GM21515 (cell line): Measurements from ENCODE around the gene COL12A1.
"Not testable (repeated sequence)": the region's sequence is repeated elsewhere in the genome, so short reads cannot be mapped to it uniquely, and the experiment has no call there.

ENCODE experiments used
- ATAC-seq: cut with Tn5 transposase; IDR thresholded peaks from one replicate; pipeline ENCODE4 v1.9.1; 2021; ENCODE audit not compliant: unreplicated experiment

Gene COL12A1

DNA sequence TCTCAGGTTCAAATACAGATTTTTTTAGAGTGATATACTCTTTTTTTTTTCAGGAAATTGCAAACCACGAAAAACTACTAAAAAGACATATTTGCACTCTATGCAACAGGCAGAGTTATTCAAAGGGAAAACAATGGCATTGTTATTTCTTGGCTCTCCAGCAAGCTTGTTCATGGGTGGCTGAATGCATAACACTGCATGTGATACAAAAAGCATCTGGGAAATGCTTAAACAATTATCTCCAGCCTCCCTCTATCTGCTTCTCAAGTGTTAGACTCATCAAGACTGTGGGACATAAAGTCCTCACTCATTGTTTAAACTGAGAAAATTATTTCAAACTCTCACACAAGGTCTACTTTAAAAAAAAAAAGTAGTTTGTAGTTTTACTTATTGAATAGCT, 7.3 kb upstream of the COL12A1 start:
- ATAC-seq: no peak

DNA sequence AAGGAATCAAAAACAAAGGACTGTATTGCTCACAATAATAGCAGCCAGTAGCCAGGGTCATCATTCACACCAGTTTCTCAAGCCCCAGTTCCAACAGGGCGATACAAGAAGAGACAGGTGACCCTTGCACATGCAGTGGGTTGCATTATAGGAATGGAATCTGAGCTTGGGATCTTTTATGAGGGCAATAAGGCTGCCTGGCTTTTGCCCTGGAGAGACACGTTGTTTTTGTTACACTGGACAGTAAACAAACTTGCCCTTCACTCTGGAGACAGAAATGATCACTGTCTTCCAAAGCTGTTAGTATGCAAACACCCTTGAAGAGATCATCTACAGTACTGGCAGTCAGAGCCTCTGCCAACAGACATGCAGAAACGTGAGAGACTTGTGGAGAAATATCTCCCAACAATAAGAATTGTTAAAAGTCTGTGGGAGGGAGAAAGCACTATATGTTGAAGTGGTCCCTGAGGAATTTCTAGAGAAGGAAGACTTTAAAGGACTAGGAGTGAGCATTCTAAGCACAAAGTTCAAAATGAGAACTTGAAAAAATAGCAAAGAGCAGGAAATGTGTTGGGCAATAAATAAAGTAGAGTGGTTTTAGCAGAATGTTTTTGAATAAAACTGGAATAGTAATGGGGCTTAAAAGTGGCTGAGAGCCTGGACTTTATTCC, 6.2 kb upstream of the COL12A1 start:
- no peak for ATAC-seq

DNA sequence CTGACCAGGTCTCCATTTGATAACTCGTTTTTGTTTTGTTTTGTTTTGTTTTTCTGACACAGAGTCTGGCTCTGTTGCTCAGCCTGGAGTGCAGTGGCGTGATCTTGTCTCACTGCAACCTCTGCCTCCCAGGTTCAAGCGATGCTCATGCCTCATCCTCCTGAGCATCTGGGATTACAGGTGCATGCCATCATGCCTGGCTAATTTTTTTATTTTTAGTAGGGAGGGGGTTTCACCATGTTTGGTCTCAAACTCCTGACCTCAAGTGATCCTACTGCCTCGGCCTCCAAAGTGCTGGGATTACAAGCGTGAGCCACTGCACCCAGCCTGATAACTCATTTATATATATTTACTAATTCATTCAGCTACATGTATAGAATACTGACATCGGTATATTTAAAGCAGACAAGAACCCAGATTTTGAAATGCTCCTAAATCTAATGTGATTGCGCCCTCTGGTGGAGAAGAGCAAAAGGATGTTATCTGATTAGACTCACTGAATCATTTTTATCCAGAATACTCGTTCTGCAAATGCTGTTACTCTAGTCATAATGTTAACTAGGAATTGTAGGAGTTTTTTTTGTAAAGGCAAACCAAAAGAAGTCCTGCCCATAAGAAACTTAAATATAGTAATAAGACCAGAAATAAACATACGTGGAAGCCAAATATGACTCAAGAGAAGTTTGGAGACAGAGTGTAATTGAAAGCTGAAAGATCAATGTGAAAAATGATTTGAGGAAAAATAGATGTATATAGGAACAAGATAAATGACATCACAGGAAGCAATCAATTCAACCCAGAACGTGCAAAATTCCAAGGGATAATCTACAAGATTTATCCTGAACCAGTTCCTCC, 5.3 kb upstream of the COL12A1 start:
- ATAC-seq: no peak

DNA sequence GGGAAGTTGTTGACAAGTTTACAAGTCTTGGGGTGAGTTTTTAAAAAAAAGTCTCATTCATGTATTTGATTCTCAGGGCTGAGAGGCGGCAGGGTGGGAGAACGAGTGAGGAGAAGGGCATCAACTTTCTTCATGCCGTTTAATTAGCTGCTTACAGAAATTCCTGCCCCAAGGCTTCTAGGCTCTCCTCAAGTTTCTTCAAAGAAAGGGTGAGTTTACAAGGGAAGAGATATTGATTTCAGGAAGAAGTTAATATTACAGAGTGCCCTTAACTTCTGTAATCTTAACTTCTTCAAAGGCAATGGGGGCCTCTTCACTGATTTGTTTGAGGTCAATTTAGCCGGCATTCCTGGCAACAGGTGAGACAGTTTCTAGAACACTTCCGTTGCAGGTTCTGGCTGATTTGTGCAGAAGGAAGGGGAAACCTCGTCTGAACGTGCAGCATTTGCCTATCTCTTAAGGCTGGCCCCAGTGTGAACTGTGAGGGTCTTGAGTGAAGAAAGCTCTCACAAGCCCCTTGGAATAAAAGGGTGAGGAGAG, 3.4 kb upstream of the COL12A1 start:
- ATAC-seq: no peak

DNA sequence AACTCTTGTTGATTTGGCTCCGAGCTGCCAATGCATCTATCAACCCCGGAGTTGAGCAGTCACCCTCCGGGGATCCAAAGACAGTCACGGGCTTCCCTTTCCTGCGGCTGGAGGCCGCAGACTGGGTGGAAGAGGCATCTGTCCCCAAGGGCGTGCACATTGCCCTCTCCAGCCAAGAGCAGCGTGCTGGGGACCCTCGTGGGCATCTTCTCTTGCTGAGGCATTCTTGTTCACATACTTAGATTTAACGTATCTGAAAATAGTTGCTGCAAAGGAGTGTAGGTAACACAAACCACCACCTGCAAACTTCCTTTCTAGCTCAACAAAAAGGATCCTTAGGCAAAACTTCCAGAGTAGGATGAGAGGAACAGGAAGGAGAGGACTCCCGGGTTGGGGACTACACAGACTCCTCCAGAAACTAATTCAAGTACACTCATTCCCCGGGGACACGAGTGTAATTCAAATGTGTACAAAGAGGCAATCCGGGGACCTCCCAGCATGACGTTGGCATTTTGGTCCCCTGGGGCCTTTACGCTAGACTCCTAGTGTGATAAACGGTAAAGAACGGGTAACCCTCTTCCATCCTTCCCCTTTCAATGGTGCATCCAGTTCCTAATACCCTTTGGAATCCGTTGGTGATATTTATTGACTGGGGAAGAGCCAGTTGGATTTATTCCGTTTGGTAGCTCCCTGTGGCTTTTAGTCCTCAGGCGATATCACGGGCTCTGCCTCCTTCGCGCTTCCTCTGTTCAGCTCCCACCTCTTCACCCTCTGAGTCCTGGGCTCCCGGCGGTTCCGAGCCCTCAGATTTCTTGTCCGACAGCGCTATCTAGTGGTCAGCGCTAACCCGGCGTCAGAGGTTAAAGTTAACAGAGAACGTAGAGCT, 2.7 kb upstream of the COL12A1 start:
- peak; percentile 80 for ATAC-seq

DNA sequence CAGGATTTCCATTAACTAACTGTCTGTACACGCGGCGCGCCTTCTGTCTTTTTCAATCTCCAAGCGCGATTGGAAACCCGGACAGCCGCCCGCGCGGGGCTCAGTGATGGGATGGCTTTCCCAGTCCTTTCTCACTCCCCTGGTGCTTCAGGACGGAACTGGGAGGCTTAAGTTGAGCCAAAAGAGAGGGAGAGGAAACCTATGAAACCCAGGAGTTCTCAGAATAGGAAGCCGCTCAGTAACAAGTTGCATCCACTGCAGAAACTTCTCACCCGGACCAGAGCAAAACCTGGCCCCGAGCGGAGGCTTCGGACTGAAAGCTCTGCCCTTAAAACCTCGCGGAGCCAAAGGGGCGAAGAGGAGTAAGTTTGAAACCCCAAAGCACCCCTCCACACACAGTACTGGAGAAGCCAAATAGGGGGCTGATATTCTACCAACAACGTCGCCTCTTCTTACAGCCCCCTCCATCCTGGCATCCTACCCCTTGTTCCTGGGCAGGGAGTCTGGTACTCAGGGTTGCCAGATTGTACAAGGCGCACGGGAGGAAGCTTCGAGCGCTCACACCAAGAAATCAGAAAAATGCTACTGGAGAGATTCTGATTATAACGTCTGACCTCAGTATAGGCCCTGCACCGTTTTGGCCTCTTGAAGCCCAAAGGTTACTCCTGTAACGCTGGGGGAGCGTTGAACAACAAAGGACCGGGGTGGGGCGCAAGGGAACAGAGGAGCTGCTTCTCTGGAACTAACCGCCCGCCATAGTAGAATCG, 906 bp upstream of the COL12A1 start:
- no peak for ATAC-seq

DNA sequence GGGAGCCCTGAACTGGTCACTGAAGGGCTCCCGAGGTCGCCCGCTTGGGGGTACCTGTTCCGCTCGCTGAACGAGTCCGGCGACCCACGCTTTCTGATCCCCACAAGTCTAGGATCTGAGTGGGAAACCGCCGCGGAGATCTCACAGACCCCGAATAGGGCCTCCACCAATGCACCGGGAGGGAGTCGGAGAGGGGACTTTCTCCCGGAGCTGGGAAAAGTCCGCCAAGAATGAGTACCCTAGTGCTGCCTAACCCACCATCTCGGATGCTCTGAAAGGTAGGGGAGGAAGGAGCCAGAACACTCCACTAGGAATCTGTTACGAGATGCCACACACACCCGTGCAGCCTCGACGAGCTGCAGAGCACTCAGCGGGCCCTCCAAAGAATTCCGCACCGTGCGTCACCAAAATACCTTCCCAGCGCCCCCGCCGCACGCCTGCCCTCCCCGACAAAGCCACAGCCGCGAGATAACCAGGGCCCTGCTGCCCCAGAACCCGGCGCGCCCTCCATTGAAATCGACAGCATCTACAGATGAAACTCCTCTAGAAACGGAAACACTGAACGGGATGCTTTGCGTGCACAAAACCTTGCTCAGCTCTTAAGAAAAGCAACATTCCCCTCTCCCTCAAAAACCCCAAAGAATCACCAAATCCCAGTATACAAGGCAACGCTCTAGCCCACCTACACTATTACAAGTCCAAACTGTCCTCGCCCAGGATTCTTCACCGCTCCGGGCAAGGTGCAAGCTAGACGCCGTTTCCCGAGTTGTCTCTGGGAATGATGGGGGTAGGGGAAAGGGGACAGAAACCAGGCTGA, 686 bp downstream of the COL12A1 start:
- ATAC-seq: no peak

DNA sequence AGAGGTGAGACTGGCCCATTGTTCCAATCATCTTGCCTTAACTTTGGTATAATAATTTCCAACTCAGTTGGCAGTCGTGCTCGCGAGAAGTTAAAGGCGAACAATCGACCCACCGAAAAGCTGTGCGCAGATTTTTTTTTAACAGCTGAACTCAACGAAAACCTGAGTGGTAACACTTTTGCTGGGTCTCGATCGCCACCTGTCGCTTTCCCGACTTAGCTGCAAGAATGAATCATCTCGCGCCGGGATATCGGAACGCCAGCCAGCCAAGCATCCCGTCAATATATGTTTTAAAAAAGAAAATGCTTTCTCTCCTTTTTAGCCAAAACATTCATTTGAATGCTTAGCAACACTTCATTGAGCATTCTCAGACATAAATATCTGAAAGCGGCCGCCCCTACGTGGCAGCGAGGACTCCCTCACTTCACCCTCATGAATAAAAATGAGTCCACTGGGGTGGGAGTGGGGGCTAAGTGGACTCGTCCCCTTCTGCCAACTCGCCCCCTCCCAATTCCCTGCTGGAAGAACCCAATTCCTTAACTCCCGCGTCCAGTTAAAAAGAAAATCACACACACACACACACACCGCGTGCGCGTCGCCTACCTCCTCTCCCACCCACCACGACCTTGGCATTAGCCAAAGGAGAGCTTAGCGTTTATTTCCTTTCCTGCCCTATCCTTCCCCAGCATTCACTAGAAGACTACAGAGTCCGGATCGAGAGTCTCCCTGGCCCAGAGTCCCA, 1.5 kb downstream of the COL12A1 start:
- ATAC-seq: no peak

DNA sequence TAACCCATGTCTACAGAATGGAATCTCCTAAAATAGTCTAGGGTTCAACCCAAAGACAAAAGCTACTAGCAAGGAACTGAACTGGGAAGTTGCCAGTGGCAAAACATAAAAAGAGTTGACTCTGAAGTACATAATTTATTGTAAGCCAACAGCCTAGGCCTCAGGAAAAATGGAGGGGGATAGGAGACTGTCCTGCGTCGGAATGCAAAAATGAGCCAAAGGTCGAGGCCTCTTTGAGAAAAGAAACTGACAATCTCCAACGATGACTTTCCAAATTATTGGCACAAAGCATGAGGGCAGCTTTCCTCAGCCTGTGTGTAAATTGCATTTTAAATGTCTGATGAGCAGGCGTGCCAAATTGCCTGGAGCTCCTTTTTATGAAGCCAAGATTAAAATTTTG, 2.1 kb downstream of the COL12A1 start:
- no peak for ATAC-seq

DNA sequence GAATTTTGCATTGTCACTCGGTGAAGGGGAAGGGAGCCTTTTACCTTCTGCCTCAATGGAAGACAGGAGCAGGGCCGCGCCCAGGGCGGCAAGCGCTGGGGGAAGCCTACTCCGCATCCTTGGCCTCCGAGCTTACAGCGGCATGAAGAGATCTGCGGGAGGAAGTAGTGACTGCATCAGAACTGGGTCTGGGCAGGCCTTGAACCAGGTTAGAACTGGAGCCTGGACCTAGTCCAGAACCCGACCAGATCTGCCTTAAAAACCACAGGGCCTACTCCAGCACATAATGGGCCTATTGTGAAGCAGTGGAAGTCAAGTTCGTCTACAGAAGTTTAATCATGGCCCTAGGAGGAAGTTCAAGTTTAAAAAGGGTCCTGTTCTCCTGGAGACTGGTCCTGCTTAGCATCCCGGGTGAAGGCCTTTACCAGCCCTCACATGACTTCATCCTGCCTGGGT, 3.1 kb downstream of the COL12A1 start:
- ATAC-seq: no peak

DNA sequence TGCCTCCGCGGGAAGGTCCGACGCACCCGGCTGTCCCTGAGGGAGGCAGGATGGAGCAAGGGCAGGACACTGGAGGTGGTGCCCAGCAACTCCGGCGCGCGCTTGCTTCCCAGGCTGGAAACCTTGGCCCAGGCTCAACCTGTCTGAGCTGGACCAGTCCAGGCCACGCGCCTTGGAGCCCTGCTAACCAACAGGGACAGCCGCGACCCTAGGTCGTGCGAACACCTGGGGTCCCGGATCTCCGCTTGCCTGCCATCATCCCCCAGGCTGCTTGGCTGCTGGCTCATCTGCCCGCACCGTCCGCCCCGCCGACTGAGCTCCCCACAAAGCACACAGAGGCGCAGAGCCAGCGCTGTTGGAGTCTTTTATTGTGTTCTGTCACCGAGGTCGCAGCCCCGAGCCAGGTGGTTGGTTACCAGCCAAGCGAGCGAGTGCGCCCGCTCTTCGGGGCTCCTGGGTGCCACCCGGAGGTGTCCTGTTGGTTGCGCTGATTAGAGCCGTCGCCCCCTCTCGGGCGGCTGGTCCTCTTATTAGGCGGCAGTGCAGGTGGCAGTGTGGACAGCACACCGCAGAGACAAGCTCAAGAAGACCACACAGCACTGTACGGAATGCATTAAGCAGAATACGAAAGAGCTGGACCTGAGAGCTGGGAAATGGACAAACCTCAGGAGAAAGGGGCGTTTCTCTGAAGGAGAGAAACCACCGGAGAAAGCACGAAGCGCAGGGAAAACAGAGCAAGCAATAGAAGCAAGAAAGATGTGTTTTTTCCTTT, 3.8 kb downstream of the COL12A1 start:
- ATAC-seq: no peak

DNA sequence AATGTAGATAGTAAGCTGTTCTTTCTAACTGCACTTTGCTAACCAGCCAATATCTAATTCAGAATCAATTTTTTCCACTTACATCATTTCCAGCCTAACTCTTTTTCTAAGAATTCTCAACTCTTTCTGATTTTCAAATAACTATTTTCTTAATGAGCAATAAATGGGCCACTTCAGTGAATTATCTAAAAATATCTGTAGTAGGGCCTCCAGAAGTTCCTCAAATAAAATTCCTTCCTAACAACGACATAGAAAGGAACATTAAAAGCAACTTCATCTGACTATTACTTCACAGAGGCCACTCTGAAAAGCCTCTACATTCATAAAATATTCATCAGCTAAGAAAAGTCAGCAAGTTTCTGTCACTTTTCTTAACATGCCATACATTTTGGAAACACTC, 4.8 kb downstream of the COL12A1 start:
- ATAC-seq: no peak

DNA sequence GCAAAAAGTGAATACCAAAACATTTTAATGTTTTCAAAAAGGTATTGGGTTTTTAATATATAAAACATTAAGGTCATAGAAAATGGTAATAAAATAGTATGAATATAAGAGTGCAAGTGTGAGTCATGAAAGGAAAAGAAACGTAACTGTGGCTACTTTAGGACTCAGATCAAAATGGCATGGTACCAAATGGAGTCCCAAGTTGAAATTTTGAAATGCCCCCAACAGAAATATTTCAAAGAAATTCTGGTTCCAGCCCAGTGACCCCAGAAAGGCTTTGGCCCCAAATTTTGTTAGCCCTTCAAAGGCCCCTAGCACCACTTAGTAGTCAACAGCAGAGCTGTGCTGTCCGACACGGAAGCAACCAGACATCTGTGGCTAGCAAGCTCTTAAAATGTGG, 6.0 kb downstream of the COL12A1 start:
- no peak for ATAC-seq

DNA sequence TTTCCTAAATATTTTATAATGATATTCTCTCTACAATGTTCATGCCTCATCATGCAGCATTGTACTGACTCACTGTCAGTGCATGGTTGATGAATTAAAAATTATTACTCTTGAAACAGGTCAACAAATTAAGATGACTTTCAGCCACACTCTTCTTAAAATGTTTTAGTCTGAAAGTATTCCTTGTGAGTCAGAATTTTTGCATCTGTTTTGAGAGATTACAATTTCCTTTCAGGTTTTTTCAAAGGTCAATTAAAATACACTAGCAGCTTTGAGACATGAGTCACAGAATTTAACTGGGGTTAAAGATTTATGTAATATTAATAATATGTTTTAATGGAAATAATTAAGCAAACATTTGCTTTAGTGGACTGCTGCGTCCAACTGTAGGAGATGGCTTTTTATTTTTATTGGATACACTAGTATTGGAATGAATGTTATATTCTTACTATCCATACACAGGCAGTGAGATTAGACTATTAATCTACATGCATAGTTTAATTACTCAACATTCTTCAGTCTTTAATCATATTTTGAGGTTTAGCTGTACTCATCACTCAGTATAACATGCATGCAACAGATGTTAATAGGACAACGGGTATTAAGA, 9.7 kb downstream of the COL12A1 start:
- no peak for ATAC-seq

DNA sequence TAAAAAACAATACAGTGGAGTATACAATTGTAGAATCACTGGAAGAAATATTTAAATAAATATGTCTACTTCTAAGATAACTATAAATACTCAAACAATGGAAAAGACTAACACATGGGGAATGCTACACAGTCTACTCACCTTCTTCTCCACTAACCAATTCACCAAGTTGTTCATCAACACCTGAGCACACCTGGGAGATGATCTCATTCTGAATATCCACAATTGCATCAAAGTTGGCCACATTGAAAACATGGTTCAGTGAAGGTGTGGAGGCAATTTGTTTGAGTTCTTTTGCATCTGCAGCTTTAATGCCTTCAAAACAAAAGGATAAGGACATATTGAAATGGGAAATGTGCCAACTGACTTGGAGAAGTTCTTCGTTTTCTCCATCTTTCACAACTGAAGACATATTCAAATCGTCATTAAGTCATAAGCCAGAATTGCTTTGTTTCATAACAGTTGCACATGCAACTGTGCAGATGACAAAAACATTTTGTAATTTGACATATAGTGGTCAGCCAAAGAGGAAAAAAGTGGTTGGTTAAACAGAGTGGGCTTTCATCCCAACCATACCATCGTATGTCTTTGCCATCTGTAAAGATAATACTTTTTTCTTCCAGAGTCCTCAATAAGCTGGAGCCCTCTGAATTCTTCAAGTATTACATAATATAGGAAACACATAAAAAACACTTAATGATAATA, 17.5 kb downstream of the COL12A1 start:
- no peak for ATAC-seq

DNA sequence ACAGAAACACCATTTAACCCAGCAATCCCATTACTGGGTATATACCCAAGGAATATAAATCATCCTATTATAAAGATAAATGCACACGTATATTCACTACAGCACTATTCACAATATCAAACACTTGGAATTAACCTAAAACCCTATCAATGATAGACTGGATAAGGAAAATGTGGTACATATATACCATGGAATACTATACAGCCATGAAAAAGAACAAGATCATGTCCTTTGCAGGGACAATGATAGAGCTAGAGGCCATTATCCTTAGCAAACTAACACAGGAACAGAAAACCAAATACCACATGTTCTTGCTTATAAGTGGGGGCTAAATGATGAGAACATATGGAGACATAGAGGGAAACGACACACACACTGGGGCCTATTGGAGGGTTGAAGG, 19.3 kb downstream of the COL12A1 start:
- ATAC-seq: not testable (repeated sequence)

DNA sequence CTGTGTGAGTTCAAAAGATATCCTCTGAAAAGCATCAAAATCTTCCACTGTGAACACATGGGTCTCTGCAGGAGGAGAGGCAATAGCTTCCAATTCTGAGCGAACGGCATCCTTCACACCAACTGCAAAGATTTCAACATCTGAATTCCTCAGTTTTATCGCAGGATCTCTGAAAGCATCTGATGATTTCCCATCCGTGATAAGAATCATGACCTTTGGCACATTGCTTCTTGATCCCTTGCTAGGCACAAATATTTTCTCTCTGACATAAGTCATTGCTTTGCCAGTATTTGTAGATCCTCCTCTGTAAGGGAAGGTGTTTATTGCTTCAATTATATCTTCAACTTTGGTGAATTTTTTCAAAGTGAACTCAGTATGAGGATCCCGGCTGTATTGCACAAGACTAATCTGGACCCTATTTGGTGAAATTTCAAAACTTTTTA, 22.7 kb downstream of the COL12A1 start:
- no peak for ATAC-seq
